HL-60 (cell line): ENCODE measurements around the gene BCL11B.

Source experiments
- DNase-seq, 2 experiments: peaks; one replicate each; pipeline ENCODE4 v3.0.0-alpha.2; 2010 to 2020; ENCODE audit warnings: low read depth in 1 of 2, low spot score in 1 of 2
- H3K27ac ChIP-seq: fragments of 250-450 bp; sonication (Bioruptor Pico); replicated peaks from 2 replicates; pipeline ENCODE4 v1.5.1; 2020; ENCODE audit warnings: mild to moderate bottlenecking, moderate library complexity
- H3K27me3 ChIP-seq: fragments of 250-450 bp; sonication (Bioruptor Pico); 2 replicates; pipeline ENCODE4 v1.5.1; 2021; ENCODE audit warnings: mild to moderate bottlenecking, moderate library complexity; ENCODE audit not compliant: insufficient read depth, poor library complexity, severe bottlenecking
- H3K4me3 ChIP-seq: replicated peaks from 2 replicates; pipeline ENCODE4 v1.5.1; 2011; ENCODE audit warnings: mild to moderate bottlenecking, control low read depth, low read length; ENCODE audit not compliant: insufficient read depth
- CTCF ChIP-seq: IDR thresholded peaks from one replicate; pipeline ENCODE4 v1.5.1; 2011; ENCODE audit warnings: low read length, control low read depth, inconsistent platforms; ENCODE audit not compliant: insufficient read depth
- GABPA ChIP-seq: IDR thresholded peaks from 2 replicates; pipeline ENCODE4 v1.6.1; 2012; ENCODE audit warnings: low read depth
- POLR2AphosphoS5 ChIP-seq: IDR thresholded peaks from 2 replicates; pipeline ENCODE4 v1.6.1; 2012; ENCODE audit warnings: low read depth
- REST ChIP-seq: IDR thresholded peaks from 2 replicates; pipeline ENCODE4 v1.6.1; 2012; ENCODE audit warnings: low read depth; ENCODE audit not compliant: insufficient replicate concordance
- SPI1 ChIP-seq: IDR thresholded peaks from 2 replicates; pipeline ENCODE4 v1.6.1; 2012; ENCODE audit warnings: low read depth, mild to moderate bottlenecking, borderline replicate concordance

Gene BCL11B

GRCh38 chr14:99137913-99138571 lies 134.0 kb downstream of the BCL11B start:
- TF ChIP-seq REST (no peak), GABPA (no peak), SPI1 (no peak), POLR2AphosphoS5 (no peak), CTCF (no peak)
- H3K27ac ChIP-seq = peak overlapping the region; percentile 46
- H3K4me3 ChIP-seq = no peak overlapping the region
- DNase-seq = peak; percentile 12 to 64
- H3K27me3 ChIP-seq = no peaks in the 10 kb centered on the region

DNA sequence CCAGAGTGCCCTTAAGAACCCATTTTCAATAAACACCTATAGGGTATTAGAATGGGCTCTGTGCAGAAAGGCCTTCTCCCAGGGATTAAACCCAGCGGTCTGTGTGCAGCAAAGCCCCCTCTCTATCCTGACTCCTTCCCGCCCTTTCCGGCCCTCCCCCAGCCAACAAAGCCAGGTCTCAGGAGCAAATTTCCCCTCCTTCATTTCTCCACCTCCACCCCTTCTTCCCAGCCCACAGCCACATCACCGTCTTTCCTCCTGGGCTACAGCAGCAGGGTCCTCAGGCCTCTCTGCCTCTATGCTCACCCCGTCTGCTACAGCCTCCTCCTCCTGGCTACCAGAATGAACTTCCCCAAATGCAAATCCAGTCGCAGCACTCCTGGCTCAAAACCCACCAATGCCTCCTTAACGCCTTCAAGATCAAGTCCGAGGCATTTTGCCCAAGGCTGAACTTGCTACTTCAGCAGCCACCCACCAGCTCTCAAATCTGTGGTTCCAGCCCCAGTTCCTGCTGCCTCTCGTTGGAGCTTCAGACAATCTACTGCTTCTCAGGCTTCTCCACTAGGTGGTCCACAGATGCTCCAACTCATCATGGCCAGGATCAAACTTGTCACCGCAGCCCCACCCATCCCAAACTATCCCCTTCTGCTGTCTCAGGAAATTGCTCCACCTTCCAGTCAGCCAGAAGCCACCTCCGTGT lies 134.8 kb downstream of the BCL11B start:
- Histone ChIP-seq H3K4me3 (no peak overlapping the region), H3K27ac (peak overlapping the region; percentile 46), H3K27me3 (no peaks in the 10 kb centered on the region)
- TF ChIP-seq GABPA (no peak), POLR2AphosphoS5 (no peak), CTCF (no peak), REST (no peak), SPI1 (no peak)
- peak in 1 of 2 experiments; percentile 32 for DNase-seq

DNA sequence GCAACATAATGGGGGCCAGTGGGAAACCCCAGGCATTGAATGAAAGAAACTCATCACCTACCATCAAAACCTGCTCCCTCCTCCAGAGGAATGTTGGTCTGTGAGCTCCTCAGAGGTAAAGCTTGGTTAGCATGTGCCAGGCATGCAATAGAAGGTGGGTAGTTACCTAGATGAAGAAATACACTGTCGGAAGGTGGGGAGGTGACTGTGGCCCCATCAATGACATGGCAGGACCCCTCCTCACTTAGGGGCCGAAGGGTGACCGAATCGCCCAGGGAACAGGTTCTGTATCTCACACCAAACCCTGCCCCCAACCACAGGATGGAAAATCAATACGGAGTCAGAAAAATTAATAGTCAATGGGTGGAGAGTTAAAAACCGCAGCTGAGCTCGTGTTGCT lies 135.6 kb downstream of the BCL11B start:
- H3K4me3 ChIP-seq = no peak overlapping the region
- no peak for DNase-seq
- no peaks in the 10 kb centered on the region for H3K27me3 ChIP-seq
- no peak overlapping the region for H3K27ac ChIP-seq
- TF ChIP-seq SPI1 = no peak

DNA sequence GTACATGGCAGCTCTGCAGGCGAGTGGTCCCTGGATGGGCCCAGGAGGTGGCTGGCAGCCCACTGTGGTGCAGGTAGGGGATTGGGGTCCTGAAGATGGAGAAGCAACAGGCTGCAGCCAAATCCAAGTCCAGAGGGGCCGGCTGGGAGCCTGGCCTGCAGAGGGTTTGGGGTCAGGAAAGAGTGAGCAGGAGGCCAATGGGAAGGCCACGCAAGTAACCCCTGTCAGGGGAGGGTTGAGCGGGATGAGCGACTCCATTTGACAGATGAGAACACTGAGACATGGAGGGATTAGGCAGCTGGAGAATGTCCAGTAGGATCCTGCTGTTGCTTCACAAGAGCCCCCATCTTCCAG lies 136.0 kb downstream of the BCL11B start:
- DNase-seq = no peak
- TF ChIP-seq REST = no peak
- no peak for TF ChIP-seq GABPA
- no peak for TF ChIP-seq SPI1
- no peak for TF ChIP-seq POLR2AphosphoS5
- no peak for TF ChIP-seq CTCF
- Histone ChIP-seq H3K27ac (no peak overlapping the region), H3K27me3 (no peaks in the 10 kb centered on the region), H3K4me3 (no peak overlapping the region)
